Femur (tissue), 1 donor: Measurements from ENCODE around the gene CTNNB1.

Experiments
- DNase-seq: peaks from one replicate; pipeline ENCODE4 v3.0.0-alpha.2; 2017

The CTNNB1 gene

GRCh38 chr3:41193794-41194539 is 5.3 kb upstream of the CTNNB1 start:
- no peak for DNase-seq

- DNase-seq, result no peak
Observed at GRCh38 chr3:41194701-41195100, 4.6 kb upstream of the CTNNB1 start.

- DNase-seq, result no peak
Observed at GRCh38 chr3:41195946-41196345, 3.4 kb upstream of the CTNNB1 start.

- no peak for DNase-seq
Observed at GRCh38 chr3:41196499-41197410, 2.5 kb upstream of the CTNNB1 start.

GRCh38 chr3:41198046-41198445 is 1.3 kb upstream of the CTNNB1 start:
- DNase-seq, result no peak

- peak; percentile 51 for DNase-seq
Observed at GRCh38 chr3:41198526-41198925, 779 bp upstream of the CTNNB1 start.

GRCh38 chr3:41199866-41200668 is 762 bp downstream of the CTNNB1 start:
- peak; percentile 78 for DNase-seq

GRCh38 chr3:41200669-41201021 is 1.3 kb downstream of the CTNNB1 start:
- peak; percentile 57 for DNase-seq

GRCh38 chr3:41202075-41202833 is 2.9 kb downstream of the CTNNB1 start:
- DNase-seq, result no peak

- DNase-seq, result peak; percentile 35
Observed at GRCh38 chr3:41202834-41203345, 3.6 kb downstream of the CTNNB1 start.

GRCh38 chr3:41204369-41204768 is 5.1 kb downstream of the CTNNB1 start:
- DNase-seq, result no peak

GRCh38 chr3:41205591-41205990 is 6.3 kb downstream of the CTNNB1 start:
- DNase-seq, result no peak

GRCh38 chr3:41207355-41207754 is 8.1 kb downstream of the CTNNB1 start:
- DNase-seq, result no peak

- DNase-seq, result no peak
Observed at GRCh38 chr3:41208507-41209220, 9.4 kb downstream of the CTNNB1 start.

GRCh38 chr3:41209646-41210045 is 10.3 kb downstream of the CTNNB1 start:
- no peak for DNase-seq

- DNase-seq, result no peak
Observed at GRCh38 chr3:41210966-41211365, 11.7 kb downstream of the CTNNB1 start.

GRCh38 chr3:41212088-41212487 is 12.8 kb downstream of the CTNNB1 start:
- no peak for DNase-seq

- no peak for DNase-seq
Observed at GRCh38 chr3:41213588-41213987, 14.3 kb downstream of the CTNNB1 start.

- DNase-seq, result no peak
Observed at GRCh38 chr3:41216422-41216821, 17.1 kb downstream of the CTNNB1 start.

GRCh38 chr3:41216993-41217392 is 17.7 kb downstream of the CTNNB1 start:
- DNase-seq, result no peak

- DNase-seq, result no peak
Observed at GRCh38 chr3:41219424-41219823, 20.1 kb downstream of the CTNNB1 start.
